IMR-90 (cell line): ENCODE data around the gene C1QTNF8. TPM values are rescaled to one million over a fixed set of nuclear protein-coding genes. Genes with fewer than 3 reads are reported as not detected.

Experiments
- ATAC-seq: fragments of 200-7000 bp; cut with Tn5 transposase; 2 replicates; pipeline ENCODE4 v1.9.1; 2020; ENCODE audit warnings: low read depth, mild to moderate bottlenecking, moderate library complexity
- BruUV-seq: library from RNA; stranded (reverse); fragments of 400-500 nt; replicated peaks from 2 replicates; lab custom pipeline; 2021; lab: Mats Ljungman, UMichigan
- CTCF ChIA-PET: fragments of 300-600 bp; formaldehyde crosslinking; extraction: SDS; loops from one replicate; lab custom pipeline; 2021; ENCODE audit warnings: antibody characterized with exemption; lab: Yijun Ruan, JAX
- POLR2A ChIA-PET: fragments of 300-600 bp; sonication (Branson Sonifier 250); formaldehyde crosslinking; loops from one replicate; lab custom pipeline; 2022; ENCODE audit warnings: antibody characterized with exemption; ENCODE audit not compliant: unreplicated experiment; lab: Charles Lee
- DNase-seq: peaks from one replicate; pipeline ENCODE4 v3.0.0; 2013
- H2AFZ ChIP-seq: replicated peaks from 2 replicates; pipeline ENCODE3; 2013; ENCODE audit warnings: low read length, mild to moderate bottlenecking; ENCODE audit not compliant: poor library complexity
- H2AK5ac ChIP-seq: 2 replicates; pipeline ENCODE4 v1.6.1; 2013; ENCODE audit warnings: low read depth, low read length, inconsistent platforms
- H2AK9ac ChIP-seq: replicated peaks from 2 replicates; pipeline ENCODE3; 2013; ENCODE audit warnings: mild to moderate bottlenecking, low read depth, low read length, moderate library complexity; ENCODE audit not compliant: poor library complexity
- H2BK120ac ChIP-seq: 2 replicates; pipeline ENCODE4 v1.6.1; 2013; ENCODE audit warnings: low read depth, low read length, inconsistent platforms
- H2BK15ac ChIP-seq: 3 replicates; pipeline ENCODE4 v1.6.1; 2013; ENCODE audit warnings: low read depth, low read length, inconsistent platforms
- H2BK20ac ChIP-seq: 2 replicates; pipeline ENCODE4 v1.6.1; 2013; ENCODE audit warnings: low read depth, mild to moderate bottlenecking, inconsistent platforms, low read length, moderate library complexity
- H2BK5ac ChIP-seq: 2 replicates; pipeline ENCODE4 v1.6.1; 2013; ENCODE audit warnings: mild to moderate bottlenecking, low read depth, low read length, inconsistent platforms; ENCODE audit not compliant: poor library complexity, severe bottlenecking
- H3K14ac ChIP-seq: replicated peaks from 2 replicates; pipeline ENCODE4 v1.6.1; 2013; ENCODE audit warnings: low read depth, low read length, inconsistent platforms
- H3K18ac ChIP-seq: 2 replicates; pipeline ENCODE4 v1.6.1; 2013; ENCODE audit warnings: low read depth, low read length, control low read depth
- H3K23ac ChIP-seq: 2 replicates; pipeline ENCODE4 v1.6.1; 2013; ENCODE audit warnings: low read depth, low read length, inconsistent platforms
- H3K27ac ChIP-seq: 2 replicates; pipeline ENCODE4 v1.5.1; 2013; ENCODE audit warnings: mild to moderate bottlenecking, control low read depth, low read length; ENCODE audit not compliant: insufficient read depth
- H3K27me3 ChIP-seq: 2 replicates; pipeline ENCODE4 v1.6.1; 2013; ENCODE audit warnings: low read length; ENCODE audit not compliant: control insufficient read depth, insufficient read depth
- H3K36me3 ChIP-seq: 2 replicates; pipeline ENCODE4 v1.6.1; 2013; ENCODE audit warnings: low read length, mixed read lengths; ENCODE audit not compliant: control insufficient read depth, insufficient read depth
- H3K4ac ChIP-seq: 2 replicates; pipeline ENCODE4 v1.6.1; 2013; ENCODE audit warnings: low read depth, low read length, inconsistent platforms
- H3K4me1 ChIP-seq: 2 replicates; pipeline ENCODE4 v1.6.1; 2013; ENCODE audit warnings: low read length, mixed read lengths; ENCODE audit not compliant: control insufficient read depth, insufficient read depth
- H3K4me2 ChIP-seq: 2 replicates; pipeline ENCODE4 v1.6.1; 2013; ENCODE audit warnings: low read depth, mild to moderate bottlenecking, control low read depth, low read length, moderate library complexity
- H3K4me3 ChIP-seq: 2 replicates; pipeline ENCODE4 v1.5.1; 2013; ENCODE audit warnings: low read depth, mild to moderate bottlenecking, control low read depth, low read length, moderate library complexity; ENCODE audit not compliant: insufficient read depth
- H3K56ac ChIP-seq: 2 replicates; pipeline ENCODE4 v1.6.1; 2013; ENCODE audit warnings: low read length, inconsistent platforms; ENCODE audit not compliant: insufficient read depth; ENCODE audit errors: extremely low read depth
- H3K79me1 ChIP-seq, 2 experiments: 2 replicates each; pipeline ENCODE4 v1.6.1; 2013; ENCODE audit warnings: low read length in 2 of 2, inconsistent platforms in 1 of 2, low read depth in 1 of 2
- H3K9ac ChIP-seq: 2 replicates; pipeline ENCODE4 v1.6.1; 2013; ENCODE audit warnings: low read depth, low read length, control low read depth
- H3K9me1 ChIP-seq: 2 replicates; pipeline ENCODE4 v1.6.1; 2013; ENCODE audit warnings: low read length, inconsistent platforms; ENCODE audit not compliant: insufficient read depth
- H3K9me3 ChIP-seq: 2 replicates; pipeline ENCODE4 v1.6.1; 2013; ENCODE audit warnings: low read length; ENCODE audit not compliant: control insufficient read depth, insufficient read depth
- H4K20me1 ChIP-seq: 2 replicates; pipeline ENCODE4 v1.6.1; 2013; ENCODE audit warnings: low read length, inconsistent platforms; ENCODE audit not compliant: insufficient read depth
- H4K5ac ChIP-seq: 2 replicates; pipeline ENCODE4 v1.6.1; 2013; ENCODE audit warnings: mild to moderate bottlenecking, low read depth, low read length, control low read depth
- H4K8ac ChIP-seq, 2 experiments: 2 replicates each; pipeline ENCODE4 v1.6.1; 2013; ENCODE audit warnings: low read depth in 2 of 2, low read length in 2 of 2, control low read depth in 1 of 2, inconsistent platforms in 1 of 2
- H4K91ac ChIP-seq: 2 replicates; pipeline ENCODE4 v1.6.1; 2013; ENCODE audit warnings: low read depth, low read length, inconsistent platforms; ENCODE audit not compliant: insufficient read depth
- USF2 ChIP-seq: fragments of 150-350 bp; IDR thresholded peaks from 2 replicates; pipeline ENCODE4 v1.6.1; 2017; ENCODE audit warnings: mild to moderate bottlenecking, antibody characterized with exemption, low read length, low read depth
- WGBS, 2 experiments: methylation state at CpG; one replicate each; pipeline versions ENCODE4 v1.1.5 to v1.1.7; 2013; ENCODE audit warnings: missing lambda C conversion rate in 2 of 2; ENCODE audit not compliant: insufficient read length in 1 of 2; ENCODE audit errors: extremely low coverage in 2 of 2; 5-methylcytosine and 5-hydroxymethylcytosine counted together
- dilution Hi-C: fragments of 300-500 bp; cut with HindIII; formaldehyde crosslinking; loops from one replicate; pipeline ENCODE4 v1.14.3; 2018; ENCODE audit warnings: low sequenced_read_pairs; ENCODE audit not compliant: unreplicated experiment
- in situ Hi-C: fragments of 300-500 bp; cut with MboI; formaldehyde crosslinking; loops from 3 replicates; pipeline ENCODE4 v1.14.3; 2019; ENCODE audit warnings: low sequenced_read_pairs, inconsistent platforms, mixed read lengths
- intact Hi-C: fragments of 100-400 bp; cut with micrococcal nuclease; formaldehyde crosslinking; loops from 2 replicates; pipeline ENCODE4 v1.10.0; 2022
- polyA plus RNA-seq, 3 experiments: library from polyadenylated mRNA; depleted of rRNA; stranded (reverse); fragments of >200 nt; gene quantifications; 2 replicates each; pipeline ENCODE4 v1.2.3, GENCODE V29; 2012; ENCODE audit warnings: low replicate concordance in 1 of 3
- total RNA-seq: library from RNA; depleted of rRNA; stranded (reverse); fragments of >200 nt; gene quantifications from 2 replicates; pipeline ENCODE4 v1.2.3, GENCODE V29; 2012

The C1QTNF8 gene
- total and polyA plus RNA-seq, 2 of the 4 experiments (the other 2 are of a cell fraction), result not detected

GRCh38 chr16:1055557-1055924, 40.5 kb downstream of the C1QTNF8 start:
- Histone ChIP-seq H2BK15ac (no peak overlapping the region), H2AK5ac (no peak overlapping the region), H2AK9ac (no peak overlapping the region), H3K4me2 (no peak overlapping the region), H3K27me3 (peaks cover 8% of the 10 kb centered on the region; the same call in 1 of the 2 replicates), H4K8ac (no peak overlapping the region), H3K27ac (no peak overlapping the region), H2BK120ac (no peak overlapping the region), H4K20me1 (no peaks in the 10 kb centered on the region), H2BK5ac (no peak overlapping the region), H3K4me1 (no peaks in the 10 kb centered on the region), H2AFZ (no peak overlapping the region), H3K56ac (no peak overlapping the region), H3K36me3 (no peaks in the 10 kb centered on the region), H3K23ac (no peak overlapping the region), H3K79me1 (no peaks in the 10 kb centered on the region), H3K4me3 (no peak overlapping the region), H3K9me1 (no peaks in the 10 kb centered on the region), H3K18ac (no peak overlapping the region), H3K9ac (no peak overlapping the region), H4K5ac (no peak overlapping the region), H4K91ac (no peak overlapping the region), H3K4ac (no peak overlapping the region), H3K14ac (no peak overlapping the region), H3K9me3 (peaks cover 6% of the 10 kb centered on the region), H2BK20ac (no peak overlapping the region)
- intact Hi-C loops, result loop anchor here (1.0 to 2.0 kb wide), 2 partner anchors 242 to 343 kb away; no protein-coding TSS in a partner anchor
- no peak for DNase-seq
- ChIA-PET CTCF (no interaction called here), POLR2A (no interaction called here)
- WGBS, 2 experiments, result 81% methylated on average over 5 of the region's 13 CpGs; no CpG with 5 or more reads in 1 of the 2 experiments
- no peak for ATAC-seq
- no TSS peak for BruUV-seq
- dilution Hi-C loops, result no loop called here
- no peak for TF ChIP-seq USF2
- in situ Hi-C loops, result loop anchor here (25.0 kb wide), 1 partner anchor 343 kb away; the partner anchor contains the start of genes ANTKMT, FBXL16 and METRN
